HCT116 (cell line): ENCODE results near the gene CEP170B. TPM values are rescaled to one million over a fixed set of nuclear protein-coding genes. Genes with fewer than 3 reads are reported as not detected.

Experiments used
- ATAC-seq: fragments of 200-7000 bp; cut with Tn5 transposase; 2 replicates; pipeline ENCODE4 v1.9.1; 2020; ENCODE audit warnings: mild to moderate bottlenecking, moderate library complexity
- BruUV-seq: library from RNA; stranded (reverse); fragments of 400-500 nt; replicated peaks from 2 replicates; lab custom pipeline; 2021; lab: Mats Ljungman, UMichigan
- CTCF ChIA-PET: fragments of 300-600 bp; sonication (Branson Sonifier 250); formaldehyde crosslinking; loops from one replicate; lab custom pipeline; 2021; ENCODE audit warnings: antibody characterized with exemption; lab: Charles Lee
- POLR2A ChIA-PET: fragments of 300-600, 350-600 bp; sonication (Branson Sonifier 250); formaldehyde crosslinking; loops from one replicate; lab custom pipeline; 2021; ENCODE audit warnings: antibody characterized with exemption; lab: Charles Lee
- RAD21 ChIA-PET, 2 experiments: fragments of 300-600 bp; sonication (Branson Sonifier 250); formaldehyde crosslinking; loops; one replicate each; lab custom pipeline; 2023; ENCODE audit warnings: low total read pairs in 2 of 2; ENCODE audit not compliant: uncharacterized antibody in 2 of 2, unreplicated experiment in 2 of 2, low non-redundant PET in 1 of 2; lab: Charles Lee
- DNase-seq: peaks from one replicate; pipeline ENCODE4 v3.0.0-alpha.2; 2010; ENCODE audit warnings: low read depth, low spot score
- H2AFZ ChIP-seq: fragments of 200-600 bp; shearing (Covaris generic), sonication (generic); 2 replicates; pipeline ENCODE4 v1.6.1; 2017; ENCODE audit warnings: low read depth, mixed run types, mixed read lengths, antibody characterized with exemption, low read length; ENCODE audit not compliant: poor library complexity, severe bottlenecking
- H3K27ac ChIP-seq: 2 replicates; pipeline ENCODE4 v1.5.1; 2012; ENCODE audit warnings: low read depth, low read length
- H3K27me3 ChIP-seq: fragments of 200-600 bp; sonication (generic); 2 replicates; pipeline ENCODE4 v1.6.1; 2016; ENCODE audit warnings: mixed run types, low read length, mixed read lengths; ENCODE audit not compliant: insufficient read depth
- H3K36me3 ChIP-seq, 2 experiments: fragments of 200-500 bp in 1 of 2; fragments of 200-600 bp in 1 of 2; sonication (Bioruptor generic) in 1 of 2; sonication (generic) in 1 of 2; 2 replicates each; pipeline versions ENCODE4 v1.5.1 to v1.6.1; 2014 to 2016; ENCODE audit warnings: low read length in 2 of 2, inconsistent platforms in 1 of 2, mixed read lengths in 1 of 2, mixed run types in 1 of 2; ENCODE audit not compliant: insufficient read depth in 2 of 2, control insufficient read depth in 1 of 2
- H3K4me1 ChIP-seq, 2 experiments: fragments of 200-600 bp in 1 of 2; sonication (generic) in 1 of 2; 2 replicates each; pipeline versions ENCODE4 v1.5.1 to v1.6.1; 2012 to 2017; ENCODE audit warnings: low read length in 2 of 2, inconsistent platforms in 1 of 2, mild to moderate bottlenecking in 1 of 2, mixed read lengths in 1 of 2, mixed run types in 1 of 2, moderate library complexity in 1 of 2; ENCODE audit not compliant: insufficient read depth in 2 of 2, control insufficient read depth in 1 of 2
- H3K4me2 ChIP-seq: fragments of 200-600 bp; sonication (generic); 2 replicates; pipeline ENCODE4 v1.6.1; 2017; ENCODE audit warnings: mixed run types, low read length, mixed read lengths
- H3K4me3 ChIP-seq, 2 experiments: fragments of 200-600 bp in 1 of 2; sonication (generic) in 1 of 2; replicated peaks in 1 of 2; 2 replicates each; pipeline ENCODE4 v1.5.1; 2011 to 2016; ENCODE audit warnings: low read length in 2 of 2, control low read depth in 1 of 2, low read depth in 1 of 2, mild to moderate bottlenecking in 1 of 2, mixed read lengths in 1 of 2, mixed run types in 1 of 2
- H3K79me2 ChIP-seq: fragments of 200-600 bp; sonication (generic); 2 replicates; pipeline ENCODE4 v1.6.1; 2017; ENCODE audit warnings: mild to moderate bottlenecking, mixed run types, low read length, moderate library complexity, mixed read lengths; ENCODE audit not compliant: insufficient read depth
- H3K9ac ChIP-seq: fragments of 200-600 bp; sonication (generic); 2 replicates; pipeline ENCODE4 v1.6.1; 2016; ENCODE audit warnings: low read length, mixed read lengths
- H3K9me2 ChIP-seq: fragments of 200-600 bp; sonication (generic), shearing (Covaris generic); 2 replicates; pipeline ENCODE4 v1.6.1; 2017; ENCODE audit warnings: mixed run types, mild to moderate bottlenecking, moderate library complexity; ENCODE audit not compliant: insufficient read depth
- H3K9me3 ChIP-seq, 2 experiments: fragments of 200-500 bp in 1 of 2; fragments of 200-600 bp in 1 of 2; sonication (Bioruptor generic) in 1 of 2; sonication (generic) in 1 of 2; 2 replicates each; pipeline ENCODE4 v1.6.1; 2014 to 2017; ENCODE audit warnings: low read length in 2 of 2, mixed read lengths in 2 of 2, inconsistent platforms in 1 of 2, low read depth in 1 of 2, mild to moderate bottlenecking in 1 of 2, mixed run types in 1 of 2, moderate library complexity in 1 of 2; ENCODE audit not compliant: control insufficient read depth in 1 of 2, insufficient read depth in 1 of 2
- H4K20me1 ChIP-seq: fragments of 200-600 bp; sonication (generic), shearing (Covaris generic); 2 replicates; pipeline ENCODE4 v1.6.1; 2017; ENCODE audit warnings: mixed run types, mild to moderate bottlenecking, moderate library complexity; ENCODE audit not compliant: insufficient read depth
- CBX3 ChIP-seq: IDR thresholded peaks from 2 replicates; pipeline ENCODE4 v1.6.1; 2012; ENCODE audit warnings: low read depth
- CTCF ChIP-seq, 3 experiments: fragments of 200-600 bp in 1 of 3; sonication (generic) in 1 of 3; IDR thresholded peaks in 2 of 3; conservative IDR thresholded peaks in 1 of 3; 2 replicates each; pipeline ENCODE4 v1.5.1; 2012 to 2017; ENCODE audit warnings: low read depth in 2 of 3, low read length in 2 of 3, antibody characterized with exemption in 1 of 3, borderline replicate concordance in 1 of 3, control low read depth in 1 of 3, mild to moderate bottlenecking in 1 of 3, mixed read lengths in 1 of 3, mixed run types in 1 of 3, moderate library complexity in 1 of 3; ENCODE audit not compliant: insufficient read depth in 1 of 3
- EGR1 ChIP-seq: IDR thresholded peaks from 2 replicates; pipeline ENCODE4 v1.6.1; 2012; ENCODE audit warnings: low read depth
- EZH2 ChIP-seq: fragments of 200-600 bp; sonication (generic); IDR thresholded peaks from 2 replicates; pipeline ENCODE4 v1.6.1; 2017; ENCODE audit warnings: antibody characterized with exemption, mixed run types
- JUND ChIP-seq: IDR thresholded peaks from 2 replicates; pipeline ENCODE4 v1.6.1; 2012
- MAX ChIP-seq: IDR thresholded peaks from 2 replicates; pipeline ENCODE4 v1.6.1; 2012
- POLR2A ChIP-seq: IDR thresholded peaks from 2 replicates; pipeline ENCODE4 v1.7.0; 2011; ENCODE audit warnings: borderline replicate concordance; ENCODE audit not compliant: insufficient read depth, insufficient read length; ENCODE audit errors: extremely low read depth
- RAD21 ChIP-seq: IDR thresholded peaks from 2 replicates; pipeline ENCODE4 v1.6.1; 2012; ENCODE audit warnings: low read depth, mild to moderate bottlenecking
- SIN3A ChIP-seq: IDR thresholded peaks from 2 replicates; pipeline ENCODE4 v1.6.1; 2012; ENCODE audit warnings: low read depth
- SP1 ChIP-seq: IDR thresholded peaks from 2 replicates; pipeline ENCODE4 v1.6.1; 2012; ENCODE audit warnings: low read depth
- ZFX ChIP-seq: fragments of 450-650 bp; IDR thresholded peaks from 2 replicates; pipeline ENCODE4 v1.6.1; 2017
- intact Hi-C: fragments of 100-400 bp; cut with micrococcal nuclease; formaldehyde crosslinking; loops from 2 replicates; pipeline ENCODE4 v1.10.0; 2022
- total RNA-seq: library from RNA; stranded (reverse); gene quantifications from one replicate; pipeline ENCODE4 v1.2.1, GENCODE V29; 2021; ENCODE audit not compliant: unreplicated experiment

The CEP170B gene
- total RNA-seq, 1 experiment from 2014 or later: 45.9 TPM

- no peak overlapping the region for H2AFZ ChIP-seq
- DNase-seq (no peak), ATAC-seq (no peak)
- no peak overlapping the region for H3K4me2 ChIP-seq
- ChIA-PET POLR2A (no interaction called here), RAD21 (no interaction called here), CTCF (no interaction called here)
- no peaks in the 10 kb centered on the region for H3K9me3 ChIP-seq
- H4K20me1 ChIP-seq: no peaks in the 10 kb centered on the region
- no peaks in the 10 kb centered on the region for H3K79me2 ChIP-seq
- BruUV-seq: no TSS peak
- H3K27me3 ChIP-seq: no peaks in the 10 kb centered on the region
- no peak overlapping the region for H3K9ac ChIP-seq
- H3K4me1 ChIP-seq: no peaks in the 10 kb centered on the region
- no peaks in the 10 kb centered on the region for H3K36me3 ChIP-seq
- H3K9me2 ChIP-seq: no peaks in the 10 kb centered on the region
- TF ChIP-seq JUND (no peak), MAX (no peak), EGR1 (no peak), CBX3 (no peak), EZH2 (no peak), SP1 (no peak), ZFX (no peak), RAD21 (no peak), SIN3A (no peak), CTCF (IDR thresholded peaks at IDR 0.05 in 2 of 3, conservative IDR thresholded peaks at IDR 0.05 in 1 of 3; ENCODE audit: borderline replicate concordance in 1 of 3, insufficient read depth in 1 of 3, low read depth in 2 of 3, low read length in 2 of 3) (no peak), POLR2A (no peak)
- intact Hi-C loops: no loop called here
- H3K4me3 ChIP-seq: no peak overlapping the region
- no peak overlapping the region for H3K27ac ChIP-seq
Observed at GRCh38 chr14:104852280-104852663, 12.8 kb upstream of the CEP170B start.
